HL-60 (cell line): ENCODE measurements around the gene MYO7A.

Experiments used
- DNase-seq, 2 experiments: peaks; one replicate each; pipeline ENCODE4 v3.0.0-alpha.2; 2010 to 2020; ENCODE audit warnings: low read depth in 1 of 2, low spot score in 1 of 2
- H3K27ac ChIP-seq: fragments of 250-450 bp; sonication (Bioruptor Pico); replicated peaks from 2 replicates; pipeline ENCODE4 v1.5.1; 2020; ENCODE audit warnings: mild to moderate bottlenecking, moderate library complexity
- H3K27me3 ChIP-seq: fragments of 250-450 bp; sonication (Bioruptor Pico); 2 replicates; pipeline ENCODE4 v1.5.1; 2021; ENCODE audit warnings: mild to moderate bottlenecking, moderate library complexity; ENCODE audit not compliant: insufficient read depth, poor library complexity, severe bottlenecking
- H3K4me3 ChIP-seq: replicated peaks from 2 replicates; pipeline ENCODE4 v1.5.1; 2011; ENCODE audit warnings: mild to moderate bottlenecking, control low read depth, low read length; ENCODE audit not compliant: insufficient read depth
- GABPA ChIP-seq: IDR thresholded peaks from 2 replicates; pipeline ENCODE4 v1.6.1; 2012; ENCODE audit warnings: low read depth
- POLR2AphosphoS5 ChIP-seq: IDR thresholded peaks from 2 replicates; pipeline ENCODE4 v1.6.1; 2012; ENCODE audit warnings: low read depth
- SPI1 ChIP-seq: IDR thresholded peaks from 2 replicates; pipeline ENCODE4 v1.6.1; 2012; ENCODE audit warnings: low read depth, mild to moderate bottlenecking, borderline replicate concordance
- TF ChIP-seq, protein P1 (sequence below): IDR thresholded peaks from one replicate; pipeline ENCODE4 v1.5.1; 2011; ENCODE audit warnings: low read length, control low read depth, inconsistent platforms; ENCODE audit not compliant: insufficient read depth
- TF ChIP-seq, protein P2 (sequence below): IDR thresholded peaks from 2 replicates; pipeline ENCODE4 v1.6.1; 2012; ENCODE audit warnings: low read depth; ENCODE audit not compliant: insufficient replicate concordance

Gene MYO7A

DNA sequence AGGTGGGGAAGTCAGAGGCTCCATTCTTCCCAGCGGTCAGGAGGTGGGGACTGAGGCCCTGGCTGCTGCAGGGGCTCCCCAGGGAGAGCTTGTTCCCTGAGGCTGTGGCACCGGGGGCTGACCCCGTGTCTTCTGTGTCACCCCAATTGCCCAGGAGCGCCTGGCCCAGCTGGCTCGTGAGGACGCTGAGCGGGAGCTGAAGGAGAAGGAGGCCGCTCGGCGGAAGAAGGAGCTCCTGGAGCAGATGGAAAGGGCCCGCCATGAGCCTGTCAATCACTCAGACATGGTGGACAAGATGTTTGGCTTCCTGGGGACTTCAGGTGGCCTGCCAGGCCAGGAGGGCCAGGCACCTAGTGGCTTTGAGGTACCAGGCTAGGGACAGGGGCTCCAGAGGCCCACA lies 53.2 kb downstream of the MYO7A start:
- TF ChIP-seq POLR2AphosphoS5 (no peak), GABPA (no peak), SPI1 (no peak)
- TF ChIP-seq, protein P1, sequence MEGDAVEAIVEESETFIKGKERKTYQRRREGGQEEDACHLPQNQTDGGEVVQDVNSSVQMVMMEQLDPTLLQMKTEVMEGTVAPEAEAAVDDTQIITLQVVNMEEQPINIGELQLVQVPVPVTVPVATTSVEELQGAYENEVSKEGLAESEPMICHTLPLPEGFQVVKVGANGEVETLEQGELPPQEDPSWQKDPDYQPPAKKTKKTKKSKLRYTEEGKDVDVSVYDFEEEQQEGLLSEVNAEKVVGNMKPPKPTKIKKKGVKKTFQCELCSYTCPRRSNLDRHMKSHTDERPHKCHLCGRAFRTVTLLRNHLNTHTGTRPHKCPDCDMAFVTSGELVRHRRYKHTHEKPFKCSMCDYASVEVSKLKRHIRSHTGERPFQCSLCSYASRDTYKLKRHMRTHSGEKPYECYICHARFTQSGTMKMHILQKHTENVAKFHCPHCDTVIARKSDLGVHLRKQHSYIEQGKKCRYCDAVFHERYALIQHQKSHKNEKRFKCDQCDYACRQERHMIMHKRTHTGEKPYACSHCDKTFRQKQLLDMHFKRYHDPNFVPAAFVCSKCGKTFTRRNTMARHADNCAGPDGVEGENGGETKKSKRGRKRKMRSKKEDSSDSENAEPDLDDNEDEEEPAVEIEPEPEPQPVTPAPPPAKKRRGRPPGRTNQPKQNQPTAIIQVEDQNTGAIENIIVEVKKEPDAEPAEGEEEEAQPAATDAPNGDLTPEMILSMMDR = no peak
- TF ChIP-seq, protein P2, sequence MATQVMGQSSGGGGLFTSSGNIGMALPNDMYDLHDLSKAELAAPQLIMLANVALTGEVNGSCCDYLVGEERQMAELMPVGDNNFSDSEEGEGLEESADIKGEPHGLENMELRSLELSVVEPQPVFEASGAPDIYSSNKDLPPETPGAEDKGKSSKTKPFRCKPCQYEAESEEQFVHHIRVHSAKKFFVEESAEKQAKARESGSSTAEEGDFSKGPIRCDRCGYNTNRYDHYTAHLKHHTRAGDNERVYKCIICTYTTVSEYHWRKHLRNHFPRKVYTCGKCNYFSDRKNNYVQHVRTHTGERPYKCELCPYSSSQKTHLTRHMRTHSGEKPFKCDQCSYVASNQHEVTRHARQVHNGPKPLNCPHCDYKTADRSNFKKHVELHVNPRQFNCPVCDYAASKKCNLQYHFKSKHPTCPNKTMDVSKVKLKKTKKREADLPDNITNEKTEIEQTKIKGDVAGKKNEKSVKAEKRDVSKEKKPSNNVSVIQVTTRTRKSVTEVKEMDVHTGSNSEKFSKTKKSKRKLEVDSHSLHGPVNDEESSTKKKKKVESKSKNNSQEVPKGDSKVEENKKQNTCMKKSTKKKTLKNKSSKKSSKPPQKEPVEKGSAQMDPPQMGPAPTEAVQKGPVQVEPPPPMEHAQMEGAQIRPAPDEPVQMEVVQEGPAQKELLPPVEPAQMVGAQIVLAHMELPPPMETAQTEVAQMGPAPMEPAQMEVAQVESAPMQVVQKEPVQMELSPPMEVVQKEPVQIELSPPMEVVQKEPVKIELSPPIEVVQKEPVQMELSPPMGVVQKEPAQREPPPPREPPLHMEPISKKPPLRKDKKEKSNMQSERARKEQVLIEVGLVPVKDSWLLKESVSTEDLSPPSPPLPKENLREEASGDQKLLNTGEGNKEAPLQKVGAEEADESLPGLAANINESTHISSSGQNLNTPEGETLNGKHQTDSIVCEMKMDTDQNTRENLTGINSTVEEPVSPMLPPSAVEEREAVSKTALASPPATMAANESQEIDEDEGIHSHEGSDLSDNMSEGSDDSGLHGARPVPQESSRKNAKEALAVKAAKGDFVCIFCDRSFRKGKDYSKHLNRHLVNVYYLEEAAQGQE = no peak
- no peak for DNase-seq
- Histone ChIP-seq H3K27ac (no peak overlapping the region), H3K4me3 (no peak overlapping the region), H3K27me3 (no peaks in the 10 kb centered on the region)

DNA sequence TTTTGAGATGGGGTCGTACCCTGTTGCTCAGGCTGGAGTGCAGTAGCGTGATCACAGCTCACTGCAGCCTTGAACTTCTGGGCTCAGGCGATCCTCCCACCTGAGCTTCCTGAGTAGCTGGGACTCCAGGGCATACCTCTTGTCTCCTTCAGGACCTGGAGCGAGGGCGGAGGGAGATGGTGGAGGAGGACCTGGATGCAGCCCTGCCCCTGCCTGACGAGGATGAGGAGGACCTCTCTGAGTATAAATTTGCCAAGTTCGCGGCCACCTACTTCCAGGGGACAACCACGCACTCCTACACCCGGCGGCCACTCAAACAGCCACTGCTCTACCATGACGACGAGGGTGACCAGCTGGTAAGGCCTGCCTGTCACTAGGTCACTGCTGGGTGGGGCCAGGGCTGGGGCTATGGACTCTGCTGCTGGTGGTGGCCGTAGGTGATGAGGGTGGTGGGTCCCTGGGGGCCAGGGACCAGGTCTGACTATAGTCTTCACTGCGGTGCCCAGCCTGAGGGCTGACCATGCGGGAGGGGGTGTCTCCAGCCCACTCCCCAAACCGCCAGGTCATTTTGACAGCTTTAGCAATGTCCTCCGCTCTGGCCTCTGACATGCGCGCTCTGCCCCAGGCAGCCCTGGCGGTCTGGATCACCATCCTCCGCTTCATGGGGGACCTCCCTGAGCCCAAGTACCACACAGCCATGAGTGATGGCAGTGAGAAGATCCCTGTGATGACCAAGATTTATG lies 53.9 kb downstream of the MYO7A start:
- TF ChIP-seq, protein P1 = no peak
- TF ChIP-seq POLR2AphosphoS5 (no peak), SPI1 (no peak), GABPA (no peak)
- TF ChIP-seq, protein P2 = no peak
- no peak for DNase-seq
- H3K4me3 ChIP-seq = no peak overlapping the region
- no peak overlapping the region for H3K27ac ChIP-seq
- H3K27me3 ChIP-seq = no peaks in the 10 kb centered on the region

DNA sequence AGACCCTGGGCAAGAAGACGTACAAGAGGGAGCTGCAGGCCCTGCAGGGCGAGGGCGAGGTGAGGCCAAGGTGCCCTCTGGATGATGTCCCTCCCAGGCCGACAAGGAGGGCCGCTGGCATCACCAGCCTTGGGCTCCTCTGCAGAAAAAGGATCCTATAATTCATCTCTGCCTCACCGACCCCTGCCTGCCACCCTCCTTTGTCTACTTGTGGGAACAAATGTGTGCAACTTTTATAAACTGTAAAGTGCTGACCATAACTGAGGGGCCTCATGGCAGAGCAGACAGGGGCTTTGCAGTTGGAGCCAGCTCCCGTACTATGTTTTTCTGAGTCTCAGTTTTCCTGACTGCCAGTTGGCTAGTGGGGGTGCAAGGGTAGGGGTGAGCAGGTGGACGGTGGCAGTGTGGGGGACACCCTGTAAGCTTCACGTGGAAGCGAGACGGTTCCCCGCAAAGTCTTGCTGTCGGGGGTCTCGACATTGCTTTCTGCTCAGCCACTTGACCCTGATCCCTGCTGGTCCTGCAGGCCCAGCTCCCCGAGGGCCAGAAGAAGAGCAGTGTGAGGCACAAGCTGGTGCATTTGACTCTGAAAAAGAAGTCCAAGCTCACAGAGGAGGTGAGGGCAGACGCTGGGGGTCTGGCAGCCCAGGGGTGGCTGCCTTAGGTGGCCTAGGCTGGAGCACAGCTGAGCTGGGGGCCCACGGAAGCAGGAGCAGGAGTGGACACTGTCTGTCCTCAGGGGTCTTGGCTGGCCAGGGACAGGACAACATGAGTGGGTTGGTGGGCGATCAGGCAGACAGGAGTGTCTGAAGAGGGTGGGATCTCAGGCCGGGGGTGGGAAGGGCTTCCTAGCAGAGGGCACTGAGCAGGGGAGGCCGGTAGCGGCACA lies 54.7 kb downstream of the MYO7A start:
- DNase-seq = no peak
- H3K27me3 ChIP-seq = no peaks in the 10 kb centered on the region
- H3K27ac ChIP-seq = no peak overlapping the region
- no peak for TF ChIP-seq SPI1
- no peak for TF ChIP-seq POLR2AphosphoS5
- TF ChIP-seq, protein P1 = no peak
- TF ChIP-seq, protein P2 = no peak
- TF ChIP-seq GABPA = no peak
- H3K4me3 ChIP-seq = no peak overlapping the region
